Activated CD8-positive, alpha-beta T cell treated with anti-CD3 and anti-CD28 coated beads for 36 hours (primary cell): ENCODE measurements around the gene FOXM1. TPM values are rescaled to one million over a fixed set of nuclear protein-coding genes. Genes with fewer than 3 reads are reported as not detected.
A peak's percentile ranks its signal among the peaks of the same experiment; 100 is the strongest.

Experiments
- ATAC-seq: fragments of 200-7000 bp; cut with Tn5 transposase; one replicate; pipeline ENCODE4 v1.10.0; 2021; ENCODE audit warnings: mild to moderate bottlenecking, moderate library complexity
- CTCF ChIA-PET: fragments of 350-600 bp; sonication (Branson Sonifier 250); formaldehyde crosslinking; loops from one replicate; lab custom pipeline; 2021; ENCODE audit warnings: antibody characterized with exemption; lab: Charles Lee
- POLR2A ChIA-PET: fragments of 350-600 bp; sonication (Branson Sonifier 250); formaldehyde crosslinking; loops from one replicate; lab custom pipeline; 2021; ENCODE audit warnings: antibody characterized with exemption; lab: Charles Lee
- DNase-seq: peaks from one replicate; pipeline ENCODE4 v3.0.0-alpha.2; 2020
- H3K27ac Mint-ChIP-seq: one replicate; pipeline ENCODE4 v1.8.0; 2021; ENCODE audit warnings: mild to moderate bottlenecking, mixed read lengths
- H3K27me3 Mint-ChIP-seq: one replicate; pipeline ENCODE4 v1.8.0; 2021; ENCODE audit warnings: mixed read lengths
- H3K36me3 Mint-ChIP-seq: one replicate; pipeline ENCODE4 v1.8.0; 2021; ENCODE audit warnings: low read depth, mixed read lengths
- H3K4me1 Mint-ChIP-seq: one replicate; pipeline ENCODE4 v1.8.0; 2021; ENCODE audit warnings: low read depth, mixed read lengths
- H3K4me3 Mint-ChIP-seq: one replicate; pipeline ENCODE4 v1.8.0; 2021; ENCODE audit warnings: mild to moderate bottlenecking, moderate library complexity, mixed read lengths
- H3K9me3 Mint-ChIP-seq: one replicate; pipeline ENCODE4 v1.8.0; 2021; ENCODE audit warnings: mixed read lengths
- intact Hi-C: fragments of 100-400 bp; cut with micrococcal nuclease; formaldehyde crosslinking; loops from one replicate; pipeline ENCODE4 v1.10.0; 2022
- total RNA-seq, 2 experiments: library from RNA; stranded (reverse); gene quantifications; one replicate each; pipeline ENCODE4 v1.2.3, GENCODE V29; 2021
- TF ChIP-seq, protein P1 (sequence below): fragments of 200-600 bp; IDR thresholded peaks from one replicate; pipeline ENCODE4 v1.8.0; 2022; ENCODE audit warnings: antibody characterized with exemption, mild to moderate bottlenecking

FOXM1 gene
- total RNA-seq, 2 experiments from 2014 or later = 64.4 to 64.8 TPM

DNA sequence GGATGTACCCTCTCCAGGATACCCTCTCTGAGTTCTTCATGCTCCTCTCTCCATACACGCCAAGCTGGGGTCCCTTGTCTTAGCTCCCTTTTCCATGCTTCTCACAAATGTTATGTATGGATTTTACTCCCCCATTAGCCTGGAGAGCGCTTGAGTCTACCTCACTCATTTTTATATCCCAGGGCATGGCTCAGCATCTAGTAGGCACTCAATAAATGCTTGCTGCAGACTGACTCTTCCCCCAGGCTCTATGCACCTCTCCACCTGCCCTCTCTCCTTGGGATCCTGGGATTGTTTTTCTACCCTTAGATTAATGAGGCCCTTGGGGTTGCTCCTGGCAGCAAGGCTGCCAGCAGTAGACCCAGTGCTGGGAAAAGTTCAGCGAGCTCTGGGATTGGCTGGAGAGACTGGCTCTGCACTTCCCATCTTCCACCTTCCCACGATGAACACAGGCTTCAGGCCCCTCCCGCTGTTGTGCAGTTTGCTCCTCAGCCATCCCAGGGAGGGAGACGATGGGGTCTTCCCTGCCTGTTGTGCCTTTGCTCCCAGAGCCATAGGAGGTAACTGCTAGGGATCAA is 44.3 kb downstream of the FOXM1 start:
- ChIA-PET POLR2A (interaction anchor here (1.4 to 1.6 kb wide), 3 partner anchors 15 to 44 kb away, joined by 4 read pairs; no protein-coding TSS in a partner anchor), CTCF (interaction anchor here (1.3 kb wide), 2 partner anchors 19 to 149 kb away, joined by 3 read pairs; no protein-coding TSS in a partner anchor)
- TF ChIP-seq, protein P1, sequence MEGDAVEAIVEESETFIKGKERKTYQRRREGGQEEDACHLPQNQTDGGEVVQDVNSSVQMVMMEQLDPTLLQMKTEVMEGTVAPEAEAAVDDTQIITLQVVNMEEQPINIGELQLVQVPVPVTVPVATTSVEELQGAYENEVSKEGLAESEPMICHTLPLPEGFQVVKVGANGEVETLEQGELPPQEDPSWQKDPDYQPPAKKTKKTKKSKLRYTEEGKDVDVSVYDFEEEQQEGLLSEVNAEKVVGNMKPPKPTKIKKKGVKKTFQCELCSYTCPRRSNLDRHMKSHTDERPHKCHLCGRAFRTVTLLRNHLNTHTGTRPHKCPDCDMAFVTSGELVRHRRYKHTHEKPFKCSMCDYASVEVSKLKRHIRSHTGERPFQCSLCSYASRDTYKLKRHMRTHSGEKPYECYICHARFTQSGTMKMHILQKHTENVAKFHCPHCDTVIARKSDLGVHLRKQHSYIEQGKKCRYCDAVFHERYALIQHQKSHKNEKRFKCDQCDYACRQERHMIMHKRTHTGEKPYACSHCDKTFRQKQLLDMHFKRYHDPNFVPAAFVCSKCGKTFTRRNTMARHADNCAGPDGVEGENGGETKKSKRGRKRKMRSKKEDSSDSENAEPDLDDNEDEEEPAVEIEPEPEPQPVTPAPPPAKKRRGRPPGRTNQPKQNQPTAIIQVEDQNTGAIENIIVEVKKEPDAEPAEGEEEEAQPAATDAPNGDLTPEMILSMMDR = no peak
- intact Hi-C loops = no loop called here
- Mint-ChIP-seq H3K27me3 (no peaks in the 10 kb centered on the region), H3K36me3 (peaks cover 21% of the 10 kb centered on the region), H3K4me3 (no peak overlapping the region), H3K27ac (peak overlapping the region; percentile 15), H3K9me3 (no peaks in the 10 kb centered on the region), H3K4me1 (peaks cover 16% of the 10 kb centered on the region)
- DNase-seq = no peak
- no peak for ATAC-seq

DNA sequence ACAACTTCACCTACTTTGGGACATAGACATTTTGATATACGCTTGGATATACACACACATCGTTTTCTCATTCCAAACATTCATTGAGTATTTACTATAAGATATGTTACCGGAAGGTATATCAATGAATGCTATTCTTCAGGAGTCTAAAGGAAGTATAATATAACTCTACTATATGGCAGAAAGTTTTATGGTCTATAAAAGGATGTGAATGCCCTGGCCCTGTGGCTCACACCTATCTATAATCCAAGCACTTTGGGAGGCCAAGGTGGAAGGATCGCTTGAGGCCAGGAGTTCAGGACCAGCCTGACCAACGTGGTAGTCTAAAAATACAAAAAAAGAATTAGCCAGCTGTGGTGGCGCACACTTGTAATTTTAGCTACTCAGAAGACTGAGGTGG is 47.7 kb downstream of the FOXM1 start:
- Mint-ChIP-seq H3K27me3 (no peaks in the 10 kb centered on the region), H3K9me3 (no peaks in the 10 kb centered on the region), H3K4me1 (peaks cover 4% of the 10 kb centered on the region), H3K27ac (no peak overlapping the region), H3K4me3 (no peak overlapping the region), H3K36me3 (peaks cover 25% of the 10 kb centered on the region)
- ATAC-seq (no peak), DNase-seq (no peak)
- intact Hi-C loops = no loop called here
- TF ChIP-seq, protein P1 = no peak
- CTCF ChIA-PET = interaction anchor here (1.5 kb wide), 1 partner anchor 25 kb away, joined by 5 read pairs; no protein-coding TSS in a partner anchor
- POLR2A ChIA-PET = no interaction called here

DNA sequence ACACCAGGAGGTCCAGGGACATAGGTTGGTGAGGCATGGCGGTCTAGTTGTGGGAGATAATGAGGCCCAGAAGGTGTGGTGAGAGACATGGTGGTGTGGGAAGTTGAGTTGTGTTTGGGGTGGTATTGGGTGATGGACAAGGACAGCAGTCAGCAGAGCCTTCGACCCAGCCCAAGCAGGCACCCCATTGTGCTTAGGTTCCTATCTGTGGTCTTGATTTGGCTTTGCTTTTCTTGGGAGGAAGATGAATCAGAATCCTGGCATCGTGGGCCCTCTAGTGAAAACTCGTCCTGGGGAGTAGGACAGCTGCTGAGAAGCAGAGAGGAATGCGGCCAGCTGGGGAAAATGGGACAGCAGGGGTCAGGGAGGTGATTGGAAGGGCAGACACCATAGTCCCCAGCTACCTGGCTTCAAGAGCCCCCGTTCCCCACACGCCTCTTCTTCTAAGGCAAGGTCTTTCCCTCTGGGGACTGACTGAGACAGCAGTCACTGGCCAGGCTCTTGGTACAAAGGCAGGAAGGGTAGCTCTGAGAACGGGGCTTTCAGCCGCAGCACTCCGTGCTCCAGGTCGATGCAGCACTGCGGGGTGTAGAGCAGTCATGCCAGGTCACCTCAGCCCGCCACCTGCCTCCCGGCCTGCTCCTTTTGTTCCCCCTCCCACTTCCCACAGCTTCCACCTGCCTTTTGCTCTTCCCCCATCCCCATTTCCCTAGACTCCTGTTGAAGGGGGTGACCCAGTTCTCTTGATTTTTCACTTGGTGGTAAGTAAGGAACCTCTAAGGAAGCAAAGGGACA is 50.1 kb downstream of the FOXM1 start:
- POLR2A ChIA-PET = no interaction called here
- Mint-ChIP-seq H3K27me3 (no peaks in the 10 kb centered on the region), H3K36me3 (peaks cover 38% of the 10 kb centered on the region), H3K27ac (no peak overlapping the region), H3K4me1 (peaks cover 4% of the 10 kb centered on the region), H3K4me3 (no peak overlapping the region), H3K9me3 (no peaks in the 10 kb centered on the region)
- TF ChIP-seq, protein P1 = no peak
- CTCF ChIA-PET = no interaction called here
- intact Hi-C loops = no loop called here
- DNase-seq = no peak
- ATAC-seq = no peak

DNA sequence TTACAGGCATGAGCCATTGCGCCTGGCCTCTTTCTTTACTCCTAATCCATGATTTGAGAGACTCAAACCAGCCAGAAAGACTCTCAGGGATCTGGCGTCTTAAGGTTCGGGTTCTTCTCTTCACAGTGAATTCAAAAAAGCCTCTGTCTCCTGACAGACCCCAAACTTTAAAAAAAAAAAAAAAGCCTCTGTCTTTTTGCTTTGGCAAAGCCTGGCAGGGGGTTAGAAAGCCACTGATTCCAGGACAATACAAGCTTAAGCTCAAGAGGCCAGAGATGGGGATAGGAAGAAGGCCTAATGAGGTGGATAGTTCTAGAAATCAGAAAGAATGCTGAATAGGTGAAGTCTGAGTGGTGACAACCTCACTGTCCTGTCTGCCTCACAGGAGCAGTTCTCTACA is 50.9 kb downstream of the FOXM1 start:
- POLR2A ChIA-PET = interaction anchor here (0.6 to 1.0 kb wide), 2 partner anchors 14 to 19 kb away, joined by 3 to 4 read pairs; no protein-coding TSS in a partner anchor
- Mint-ChIP-seq H3K36me3 (peaks cover 37% of the 10 kb centered on the region), H3K27me3 (no peaks in the 10 kb centered on the region), H3K9me3 (no peaks in the 10 kb centered on the region), H3K4me1 (peaks cover 4% of the 10 kb centered on the region), H3K27ac (no peak overlapping the region), H3K4me3 (no peak overlapping the region)
- no peak for ATAC-seq
- DNase-seq = no peak
- intact Hi-C loops = no loop called here
- TF ChIP-seq, protein P1 = no peak
- CTCF ChIA-PET = interaction anchor here (1.1 to 1.2 kb wide), 2 partner anchors 118 to 143 kb away, joined by 3 to 4 read pairs; no protein-coding TSS in a partner anchor

DNA sequence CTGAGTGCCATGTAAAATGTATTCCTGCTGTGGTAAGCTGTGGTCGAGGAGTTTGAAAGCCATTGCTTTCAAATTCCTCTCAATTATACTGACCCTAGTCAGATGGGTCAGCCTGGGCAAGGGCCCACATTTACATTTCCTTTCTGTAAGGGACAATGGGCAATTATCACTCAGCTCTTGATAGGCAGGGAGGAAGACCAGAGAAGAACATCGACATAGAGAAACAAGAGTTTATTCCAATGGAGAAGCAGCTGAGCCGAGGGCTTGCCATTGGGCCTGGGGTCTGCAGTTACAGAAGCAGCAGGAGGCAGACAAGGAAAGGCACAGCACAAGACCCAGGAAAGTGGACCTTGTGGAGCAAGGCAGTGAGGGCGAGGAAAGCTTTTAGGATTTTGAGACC is 51.8 kb downstream of the FOXM1 start:
- TF ChIP-seq, protein P1 = no peak
- Mint-ChIP-seq H3K9me3 (no peaks in the 10 kb centered on the region), H3K4me3 (no peak overlapping the region), H3K4me1 (peaks cover 4% of the 10 kb centered on the region), H3K36me3 (peaks cover 38% of the 10 kb centered on the region), H3K27me3 (no peaks in the 10 kb centered on the region), H3K27ac (no peak overlapping the region)
- CTCF ChIA-PET = interaction anchor here (1.1 to 1.2 kb wide), 2 partner anchors 119 to 142 kb away, joined by 3 to 4 read pairs; no protein-coding TSS in a partner anchor
- no peak for ATAC-seq
- POLR2A ChIA-PET = interaction anchor here (1.0 kb wide), 1 partner anchor 20 kb away, joined by 3 read pairs; no protein-coding TSS in a partner anchor
- intact Hi-C loops = no loop called here
- DNase-seq = no peak
